ENCODE results near the gene CPLANE1.
A peak's percentile ranks its signal among the peaks of the same experiment; 100 is the strongest.
"Not testable (repeated sequence)": the region's sequence is repeated elsewhere in the genome, so short reads cannot be mapped to it uniquely, and the experiment has no call there.

CPLANE1 gene

DNA sequence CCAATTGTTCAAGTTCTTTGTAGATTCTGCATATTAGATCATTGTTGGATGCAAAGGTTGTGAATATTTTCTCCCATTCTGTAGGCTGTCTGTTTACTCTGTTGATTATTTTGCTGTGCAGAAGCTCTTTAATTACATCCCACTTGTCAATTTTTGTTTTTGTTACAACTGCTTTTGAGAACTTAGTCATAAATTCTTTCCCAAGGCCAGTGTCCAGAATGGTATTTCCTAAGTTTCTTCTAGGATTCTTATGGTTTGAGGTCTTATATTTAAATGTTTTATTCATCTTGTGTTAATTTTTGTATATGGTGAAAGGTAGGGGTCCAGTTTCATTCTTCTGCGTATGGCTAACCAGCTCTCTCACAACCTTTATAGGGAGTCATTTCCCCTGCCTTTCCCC lies 116.5 kb downstream of the CPLANE1 start:
- ATAC-seq (ENCODE audit: low read depth): no peak
- H3K9me3 Mint-ChIP-seq: peaks cover 17% of the 10 kb centered on the region
- no peak overlapping the region for H3K4me3 Mint-ChIP-seq
- H3K27me3 Mint-ChIP-seq: no peaks in the 10 kb centered on the region
- H3K27ac Mint-ChIP-seq: no peak overlapping the region
- no peaks in the 10 kb centered on the region for H3K4me1 Mint-ChIP-seq
- peaks cover 33% of the 10 kb centered on the region for H3K36me3 Mint-ChIP-seq
- DNase-seq (ENCODE audit: low spot score in 2 of 2): no peak

DNA sequence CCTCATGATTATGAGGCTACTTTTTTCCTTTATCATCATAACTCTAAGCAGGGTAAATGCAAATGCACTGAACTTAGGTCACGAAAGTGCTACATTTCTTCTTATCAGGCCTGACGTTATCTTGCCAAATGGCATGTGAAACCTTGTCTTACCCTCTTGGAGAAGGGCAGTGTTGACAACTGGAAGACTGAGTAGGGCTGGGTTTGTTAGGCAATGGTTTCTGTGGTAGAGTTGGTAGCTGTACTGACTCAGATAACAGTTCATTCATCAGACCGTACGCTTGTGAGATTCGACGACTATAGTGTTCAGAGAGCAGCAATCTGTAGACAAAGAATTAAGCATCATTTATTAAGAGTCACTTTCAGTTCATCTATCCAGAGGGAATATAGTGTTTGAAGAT lies 127.7 kb downstream of the CPLANE1 start:
- DNase-seq (ENCODE audit: low spot score in 2 of 2): no peak
- ATAC-seq (ENCODE audit: low read depth): no peak

GRCh38 chr5:37121027-37121426 lies 128.1 kb downstream of the CPLANE1 start:
- Mint-ChIP-seq H3K4me3 (no peak overlapping the region), H3K36me3 (peaks cover 14% of the 10 kb centered on the region), H3K9me3 (no peaks in the 10 kb centered on the region), H3K4me1 (peaks cover 7% of the 10 kb centered on the region), H3K27ac (peak overlapping the region; percentile 64), H3K27me3 (no peaks in the 10 kb centered on the region)
- ATAC-seq (ENCODE audit: low read depth): peak; percentile 34
- no peak for DNase-seq (ENCODE audit: low spot score in 2 of 2)

More for the DNA sequence above, 127.7 kb downstream of the CPLANE1 start:
- peaks cover 14% of the 10 kb centered on the region for H3K36me3 Mint-ChIP-seq
- no peak overlapping the region for H3K4me3 Mint-ChIP-seq
- H3K27ac Mint-ChIP-seq: peak overlapping the region; percentile 64
- peaks cover 7% of the 10 kb centered on the region for H3K4me1 Mint-ChIP-seq
- no peaks in the 10 kb centered on the region for H3K9me3 Mint-ChIP-seq
- no peaks in the 10 kb centered on the region for H3K27me3 Mint-ChIP-seq

- no peaks in the 10 kb centered on the region for H3K27me3 Mint-ChIP-seq
- H3K27ac Mint-ChIP-seq: no peak overlapping the region
- DNase-seq (ENCODE audit: low spot score in 2 of 2) (no peak), ATAC-seq (ENCODE audit: low read depth) (no peak)
- no peaks in the 10 kb centered on the region for H3K9me3 Mint-ChIP-seq
- H3K4me3 Mint-ChIP-seq: no peak overlapping the region
- H3K4me1 Mint-ChIP-seq: peaks cover 7% of the 10 kb centered on the region
- peaks cover 12% of the 10 kb centered on the region for H3K36me3 Mint-ChIP-seq
Measured at GRCh38 chr5:37120270-37120669, 128.9 kb downstream of the CPLANE1 start.

DNA sequence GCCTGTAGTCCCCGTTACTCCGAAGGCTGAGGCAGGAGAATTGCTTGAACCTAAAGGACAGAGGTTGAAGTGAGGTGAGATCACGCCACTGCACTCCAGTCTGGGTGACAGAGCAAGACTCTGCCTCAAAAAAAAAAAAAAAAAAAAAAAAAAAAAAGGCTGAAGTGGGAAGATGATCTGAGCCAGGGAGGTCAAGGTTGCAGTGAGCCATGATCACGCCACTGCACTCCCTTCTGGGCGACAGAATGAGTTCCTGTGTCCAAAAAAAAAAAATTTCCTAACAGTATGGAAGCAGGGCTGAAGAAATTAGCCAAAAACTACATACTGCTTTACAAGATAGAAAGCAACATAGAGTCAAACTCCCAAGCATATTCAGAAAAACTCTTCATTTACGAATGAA lies 132.8 kb downstream of the CPLANE1 start:
- Mint-ChIP-seq H3K4me3 (no peak overlapping the region), H3K9me3 (peaks cover 4% of the 10 kb centered on the region), H3K4me1 (peaks cover 4% of the 10 kb centered on the region), H3K27ac (no peak overlapping the region), H3K36me3 (peaks cover 23% of the 10 kb centered on the region), H3K27me3 (no peaks in the 10 kb centered on the region)
- ATAC-seq (ENCODE audit: low read depth) (no peak), DNase-seq (ENCODE audit: low spot score in 2 of 2) (no peak)

DNA sequence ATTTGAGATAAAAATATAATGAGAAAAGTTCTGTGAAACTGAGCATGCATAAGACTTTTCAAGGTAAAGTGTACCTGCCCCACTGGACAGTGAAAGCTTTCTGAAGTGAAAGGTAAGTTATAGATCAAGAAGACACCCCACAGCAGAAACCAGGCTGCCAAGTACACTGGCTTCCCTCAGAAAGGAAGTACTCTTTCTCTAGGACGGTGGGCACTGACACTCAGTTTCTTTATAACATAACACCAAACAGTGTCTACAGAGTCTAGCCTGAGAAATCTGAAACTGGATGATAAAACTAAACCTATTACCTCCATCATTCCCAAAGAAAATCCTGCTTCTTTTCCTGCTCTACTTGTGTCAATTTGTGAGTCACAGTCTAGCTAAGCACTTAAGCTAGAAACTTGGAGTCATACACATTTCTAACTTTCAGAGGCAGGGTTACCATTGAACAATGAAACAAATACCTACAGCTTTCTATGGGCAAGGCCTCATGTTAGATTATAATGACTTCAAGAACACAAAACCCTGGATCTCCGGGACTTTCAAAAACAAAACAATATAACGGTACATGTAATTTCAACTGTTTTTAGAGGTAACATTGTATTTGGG lies 136.7 kb downstream of the CPLANE1 start:
- Mint-ChIP-seq H3K27me3 (no peaks in the 10 kb centered on the region), H3K4me1 (no peaks in the 10 kb centered on the region), H3K27ac (no peak overlapping the region), H3K9me3 (peaks cover 4% of the 10 kb centered on the region), H3K4me3 (no peak overlapping the region), H3K36me3 (peaks cover 36% of the 10 kb centered on the region)
- no peak for ATAC-seq (ENCODE audit: low read depth)
- no peak for DNase-seq (ENCODE audit: low spot score in 2 of 2)

GRCh38 chr5:37111426-37112382 lies 137.5 kb downstream of the CPLANE1 start:
- H3K4me1 Mint-ChIP-seq: no peaks in the 10 kb centered on the region
- no peaks in the 10 kb centered on the region for H3K27me3 Mint-ChIP-seq
- peaks cover 4% of the 10 kb centered on the region for H3K9me3 Mint-ChIP-seq
- DNase-seq (ENCODE audit: low spot score in 2 of 2) (no peak), ATAC-seq (ENCODE audit: low read depth) (no peak)
- peaks cover 39% of the 10 kb centered on the region for H3K36me3 Mint-ChIP-seq
- H3K27ac Mint-ChIP-seq: no peak overlapping the region
- H3K4me3 Mint-ChIP-seq: no peak overlapping the region

GRCh38 chr5:37110135-37110534 lies 139.0 kb downstream of the CPLANE1 start:
- Mint-ChIP-seq H3K4me3 (no peak overlapping the region), H3K27ac (no peak overlapping the region), H3K36me3 (peaks cover 46% of the 10 kb centered on the region), H3K27me3 (no peaks in the 10 kb centered on the region), H3K9me3 (peaks cover 4% of the 10 kb centered on the region), H3K4me1 (no peaks in the 10 kb centered on the region)
- no peak for ATAC-seq (ENCODE audit: low read depth)
- no peak for DNase-seq (ENCODE audit: low spot score in 2 of 2)

DNA sequence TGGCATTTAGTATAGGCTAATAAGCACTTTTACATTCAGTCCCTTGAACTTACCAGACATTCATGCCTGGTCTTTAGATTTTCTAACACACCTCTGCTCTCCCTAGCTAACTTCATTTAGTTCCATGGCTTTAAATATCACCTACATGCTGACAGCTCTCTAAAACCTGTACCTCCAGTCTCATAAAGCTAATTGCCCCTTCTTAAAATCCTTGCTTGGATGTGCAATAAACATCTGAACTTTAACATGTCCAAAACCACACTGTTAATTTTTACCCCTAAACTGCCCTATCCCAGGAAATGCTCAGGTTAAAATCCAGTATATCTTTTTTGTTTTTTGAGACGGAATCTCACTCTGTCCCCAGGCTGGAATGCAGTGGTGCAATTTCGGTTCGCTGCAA lies 139.8 kb downstream of the CPLANE1 start:
- H3K4me1 Mint-ChIP-seq: no peaks in the 10 kb centered on the region
- no peaks in the 10 kb centered on the region for H3K27me3 Mint-ChIP-seq
- no peak overlapping the region for H3K4me3 Mint-ChIP-seq
- DNase-seq (ENCODE audit: low spot score in 2 of 2) (no peak), ATAC-seq (ENCODE audit: low read depth) (no peak)
- no peak overlapping the region for H3K27ac Mint-ChIP-seq
- peaks cover 52% of the 10 kb centered on the region for H3K36me3 Mint-ChIP-seq
- peaks cover 4% of the 10 kb centered on the region for H3K9me3 Mint-ChIP-seq

- DNase-seq (ENCODE audit: low spot score in 2 of 2): no peak
- Mint-ChIP-seq H3K27ac (no peak overlapping the region), H3K27me3 (no peaks in the 10 kb centered on the region), H3K4me3 (no peak overlapping the region), H3K4me1 (no peaks in the 10 kb centered on the region), H3K36me3 (peaks cover 45% of the 10 kb centered on the region), H3K9me3 (peaks cover 16% of the 10 kb centered on the region)
- ATAC-seq (ENCODE audit: low read depth): no peak
Measured at GRCh38 chr5:37103302-37103701, 145.9 kb downstream of the CPLANE1 start.

GRCh38 chr5:37099267-37099666 lies 149.9 kb downstream of the CPLANE1 start:
- H3K27me3 Mint-ChIP-seq; ATAC-seq (ENCODE audit: low read depth); H3K4me1 Mint-ChIP-seq; H3K4me3 Mint-ChIP-seq; DNase-seq (ENCODE audit: low spot score in 2 of 2); H3K27ac Mint-ChIP-seq: not testable (repeated sequence)
- Mint-ChIP-seq H3K9me3 (peaks cover 28% of the 10 kb centered on the region), H3K36me3 (peaks cover 41% of the 10 kb centered on the region)

GRCh38 chr5:37093795-37094194 lies 155.4 kb downstream of the CPLANE1 start:
- not testable (repeated sequence) for H3K4me3 Mint-ChIP-seq; ATAC-seq (ENCODE audit: low read depth); DNase-seq (ENCODE audit: low spot score in 2 of 2); H3K27ac Mint-ChIP-seq; H3K4me1 Mint-ChIP-seq; H3K27me3 Mint-ChIP-seq
- Mint-ChIP-seq H3K36me3 (peaks cover 34% of the 10 kb centered on the region), H3K9me3 (peaks cover 14% of the 10 kb centered on the region)

DNA sequence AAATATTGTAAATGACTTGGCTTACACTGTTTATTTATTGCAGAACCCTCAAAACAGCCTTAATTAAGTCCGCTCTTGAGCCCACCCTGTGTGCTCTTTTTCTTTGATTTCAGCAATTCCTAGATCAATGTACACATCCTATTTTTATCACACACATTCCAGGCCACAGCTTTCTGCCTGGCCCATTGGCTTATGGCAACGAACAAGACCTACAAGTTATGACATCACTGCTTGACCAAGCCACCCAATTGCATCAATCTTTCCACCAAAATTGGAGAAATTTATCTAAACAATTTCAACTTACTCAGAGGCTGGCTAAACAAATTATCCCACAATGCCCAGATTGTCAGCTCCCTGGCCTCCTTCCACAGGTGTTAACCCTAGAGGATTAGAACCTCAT lies 158.4 kb downstream of the CPLANE1 start:
- no peak for DNase-seq (ENCODE audit: low spot score in 2 of 2)
- Mint-ChIP-seq H3K36me3 (peaks cover 26% of the 10 kb centered on the region), H3K27me3 (no peaks in the 10 kb centered on the region), H3K9me3 (peaks cover 1% of the 10 kb centered on the region), H3K4me3 (no peak overlapping the region), H3K4me1 (no peaks in the 10 kb centered on the region), H3K27ac (no peak overlapping the region)
- ATAC-seq (ENCODE audit: low read depth): no peak

- H3K4me1 Mint-ChIP-seq: no peaks in the 10 kb centered on the region
- H3K36me3 Mint-ChIP-seq: peaks cover 29% of the 10 kb centered on the region
- ATAC-seq (ENCODE audit: low read depth) (no peak), DNase-seq (ENCODE audit: low spot score in 2 of 2) (no peak)
- H3K9me3 Mint-ChIP-seq: peaks cover 1% of the 10 kb centered on the region
- H3K27ac Mint-ChIP-seq: no peak overlapping the region
- no peaks in the 10 kb centered on the region for H3K27me3 Mint-ChIP-seq
- H3K4me3 Mint-ChIP-seq: no peak overlapping the region
Measured at GRCh38 chr5:37090123-37090726, 159.0 kb downstream of the CPLANE1 start.

Data from memory B cell (primary cell).